ENCODE results near the gene DRG2. TPM values are rescaled to one million over a fixed set of nuclear protein-coding genes. Genes with fewer than 3 reads are reported as not detected.

Gene DRG2
- total and polyA plus RNA-seq, 2 of the 8 experiments (the other 6 are each of a cell fraction or from before 2014, with no cell fraction given) = 44.6 to 47.8 TPM

DNA sequence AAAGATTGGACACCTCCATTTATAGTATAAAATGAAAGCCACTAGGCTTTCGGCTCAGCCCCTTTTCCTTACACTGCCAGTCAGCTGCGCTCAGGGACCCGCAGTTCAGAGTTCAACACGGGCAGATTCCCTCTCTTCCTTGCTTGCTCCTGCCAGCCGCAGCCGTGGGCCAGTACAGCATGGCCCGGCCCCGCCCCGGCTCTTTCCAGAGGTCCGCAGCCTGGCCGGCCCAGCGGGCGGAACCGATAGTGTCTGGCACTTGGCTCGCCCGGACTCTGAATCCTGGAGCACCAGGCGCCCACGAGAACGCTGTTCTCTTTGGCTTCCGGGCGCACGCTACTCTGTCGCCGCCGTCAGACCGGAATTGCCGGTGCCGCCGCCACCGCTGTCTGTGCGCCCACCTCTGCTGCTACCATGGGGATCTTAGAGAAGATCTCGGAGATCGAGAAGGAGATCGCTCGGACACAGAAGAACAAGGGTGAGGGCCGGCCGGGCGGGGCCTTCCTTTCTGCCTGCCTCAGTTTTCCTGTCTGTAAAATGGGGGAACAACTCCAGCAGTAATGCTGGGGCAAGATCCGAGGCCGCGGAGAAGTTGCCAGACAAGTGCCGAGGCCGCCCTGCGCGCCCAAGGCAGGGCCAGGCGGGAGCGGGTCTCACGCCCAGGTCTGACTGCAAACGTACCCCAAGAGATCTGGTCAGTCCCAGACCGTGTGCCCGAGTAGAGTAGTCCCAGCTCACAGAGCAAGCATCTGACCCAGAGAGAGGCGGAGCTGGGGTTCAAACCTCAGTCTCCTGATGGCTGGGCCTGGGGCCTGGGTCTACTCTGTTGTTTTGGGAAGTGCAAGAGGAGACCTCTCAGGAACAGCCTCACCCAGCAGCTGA is at the start of gene DRG2 (continued):
- TF ChIP-seq SIN3A (conservative IDR thresholded peaks at IDR 0.05 in 1 of 2, IDR thresholded peaks at IDR 0.05 in 1 of 2; ENCODE audit: low read depth in 1 of 2, low read length in 2 of 2) = peak; percentile 78 to 95; a peak in 3 of 4 replicates
- peak; percentile 81 for TF ChIP-seq TAF7 (optimal IDR thresholded peaks at IDR 0.05; ENCODE audit: borderline replicate concordance, low read depth, low read length)
- no peak; the same call in 1 of the 2 replicates for TF ChIP-seq TEAD4 (IDR thresholded peaks at IDR 0.05; ENCODE audit: low read depth, low read length)
- TF ChIP-seq PHF8 (conservative IDR thresholded peaks at IDR 0.05; ENCODE audit: low read depth, low read length) = peak; percentile 87
- TF ChIP-seq SRF (IDR thresholded peaks at IDR 0.05; ENCODE audit: low read depth, low read length) = peak; percentile 68
- TF ChIP-seq ZNF274 (IDR thresholded peaks at IDR 0.05; ENCODE audit: borderline replicate concordance, extremely low read depth, low read length) = no peak
- TF ChIP-seq, protein P1, sequence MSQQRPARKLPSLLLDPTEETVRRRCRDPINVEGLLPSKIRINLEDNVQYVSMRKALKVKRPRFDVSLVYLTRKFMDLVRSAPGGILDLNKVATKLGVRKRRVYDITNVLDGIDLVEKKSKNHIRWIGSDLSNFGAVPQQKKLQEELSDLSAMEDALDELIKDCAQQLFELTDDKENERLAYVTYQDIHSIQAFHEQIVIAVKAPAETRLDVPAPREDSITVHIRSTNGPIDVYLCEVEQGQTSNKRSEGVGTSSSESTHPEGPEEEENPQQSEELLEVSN (IDR thresholded peaks at IDR 0.05) = peak; percentile 75
- TF ChIP-seq RXRA (IDR thresholded peaks at IDR 0.05; ENCODE audit: insufficient read depth, low read depth, low read length) = no peak
- no peak for TF ChIP-seq RFX5 (IDR thresholded peaks at IDR 0.05; ENCODE audit: borderline replicate concordance, low read depth, low read length)
- TF ChIP-seq HDAC6 (IDR thresholded peaks at IDR 0.05; ENCODE audit: low read depth, low read length) = no peak
- no peak for TF ChIP-seq NRF1 (IDR thresholded peaks at IDR 0.05; ENCODE audit: low read depth, low read length)
- peak; percentile 52 to 84; a peak in 2 of 3 replicates for TF ChIP-seq EP300 (IDR thresholded peaks at IDR 0.05; ENCODE audit: borderline replicate concordance in 1 of 2, low read depth in 2 of 2, low read length in 2 of 2)
- TF ChIP-seq TBP (IDR thresholded peaks at IDR 0.05; ENCODE audit: low read depth, low read length) = peak; percentile 85
- peak in 1 of 2 experiments; percentile 13; a peak in 1 of 4 replicates for TF ChIP-seq RAD21 (IDR thresholded peaks at IDR 0.05 in 1 of 2, conservative IDR thresholded peaks at IDR 0.05 in 1 of 2; ENCODE audit: low read depth in 2 of 2, low read length in 2 of 2)
- peak; percentile 97 for TF ChIP-seq TAF1 (IDR thresholded peaks at IDR 0.05; ENCODE audit: low read depth, low read length)
- peak; percentile 84 for TF ChIP-seq TCF12 (IDR thresholded peaks at IDR 0.05; ENCODE audit: low read depth, low read length)
- peak; percentile 82; the same call in 1 of the 2 replicates for TF ChIP-seq SP4 (IDR thresholded peaks at IDR 0.05; ENCODE audit: low read length)
- TF ChIP-seq CEBPB (IDR thresholded peaks at IDR 0.05; ENCODE audit: low read depth, low read length) = no peak
- TF ChIP-seq CBX8 (IDR thresholded peaks at IDR 0.05; ENCODE audit: borderline replicate concordance, low read depth, low read length) = no peak
- 0 out of 2 replicates have a peak, but pooled peaks have one; percentile 64 for TF ChIP-seq JUND (IDR thresholded peaks at IDR 0.05; ENCODE audit: low read length)
- peak; percentile 85; the same call in 1 of the 2 replicates for TF ChIP-seq GTF2F1 (IDR thresholded peaks at IDR 0.05; ENCODE audit: borderline replicate concordance, low read depth, low read length)
- peak; percentile 81 for TF ChIP-seq YY1 (IDR thresholded peaks at IDR 0.05; ENCODE audit: low read depth, low read length)
- peak; percentile 84 for TF ChIP-seq EGR1 (IDR thresholded peaks at IDR 0.05; ENCODE audit: borderline replicate concordance, low read depth, low read length)
